Trophoblast cell (in vitro differentiated cells and primary cell): Measurements from ENCODE around the gene CDYL.

Experiments used
- DNase-seq, 2 donors: peaks; one replicate each; pipeline ENCODE4 v3.0.0-alpha.2; 2016
- H2AFZ ChIP-seq: 2 replicates; pipeline ENCODE4 v1.6.1; 2013; ENCODE audit warnings: low read length, moderate library complexity, mild to moderate bottlenecking; ENCODE audit not compliant: insufficient read depth, poor library complexity
- H2AK5ac ChIP-seq: 2 replicates; pipeline ENCODE4 v1.6.1; 2013; ENCODE audit warnings: mild to moderate bottlenecking, low read length
- H2BK120ac ChIP-seq: 2 replicates; pipeline ENCODE4 v1.6.1; 2013; ENCODE audit warnings: low read length, mild to moderate bottlenecking, moderate library complexity; ENCODE audit not compliant: insufficient read depth, poor library complexity
- H2BK12ac ChIP-seq: 2 replicates; pipeline ENCODE4 v1.6.1; 2013; ENCODE audit warnings: mild to moderate bottlenecking, low read length, moderate library complexity
- H2BK5ac ChIP-seq: 2 replicates; pipeline ENCODE4 v1.6.1; 2013; ENCODE audit warnings: low read length, low read depth, moderate library complexity, mild to moderate bottlenecking; ENCODE audit not compliant: poor library complexity
- H3K14ac ChIP-seq: 2 replicates; pipeline ENCODE4 v1.6.1; 2013; ENCODE audit warnings: mild to moderate bottlenecking, low read length
- H3K18ac ChIP-seq: 2 replicates; pipeline ENCODE4 v1.6.1; 2013; ENCODE audit warnings: mild to moderate bottlenecking, low read length
- H3K23ac ChIP-seq: 2 replicates; pipeline ENCODE4 v1.6.1; 2013; ENCODE audit warnings: low read length
- H3K27ac ChIP-seq: 2 replicates; pipeline ENCODE4 v1.5.1; 2013; ENCODE audit warnings: low read depth, mild to moderate bottlenecking, inconsistent platforms, low read length, moderate library complexity
- H3K27me3 ChIP-seq: 2 replicates; pipeline ENCODE4 v1.6.1; 2013; ENCODE audit warnings: inconsistent platforms, mild to moderate bottlenecking, low read length, moderate library complexity; ENCODE audit not compliant: insufficient read depth
- H3K36me3 ChIP-seq, 2 experiments: 1 replicate in 1 of 2; 2 replicates in 1 of 2; pipeline ENCODE4 v1.6.1; 2013; ENCODE audit warnings: low read length in 2 of 2, mild to moderate bottlenecking in 2 of 2, moderate library complexity in 1 of 2; ENCODE audit not compliant: insufficient read depth in 2 of 2, control insufficient read depth in 1 of 2
- H3K4ac ChIP-seq: 2 replicates; pipeline ENCODE4 v1.6.1; 2013; ENCODE audit warnings: low read depth, mild to moderate bottlenecking, low read length, moderate library complexity
- H3K4me1 ChIP-seq, 2 experiments: 1 replicate in 1 of 2; 2 replicates in 1 of 2; pipeline ENCODE4 v1.6.1; 2013; ENCODE audit warnings: low read length in 2 of 2, mild to moderate bottlenecking in 2 of 2, moderate library complexity in 1 of 2; ENCODE audit not compliant: insufficient read depth in 2 of 2, control insufficient read depth in 1 of 2
- H3K4me2 ChIP-seq: 2 replicates; pipeline ENCODE4 v1.6.1; 2013; ENCODE audit warnings: inconsistent platforms, mild to moderate bottlenecking, low read length, moderate library complexity
- H3K4me3 ChIP-seq: 2 replicates; pipeline ENCODE4 v1.5.1; 2013; ENCODE audit warnings: mild to moderate bottlenecking, low read depth, low read length, inconsistent platforms
- H3K79me1 ChIP-seq: one replicate; pipeline ENCODE4 v1.6.1; 2013; ENCODE audit warnings: low read length
- H3K79me2 ChIP-seq: 2 replicates; pipeline ENCODE4 v1.6.1; 2013; ENCODE audit warnings: low read length, mild to moderate bottlenecking; ENCODE audit not compliant: control insufficient read depth, insufficient read depth, poor library complexity
- H3K9ac ChIP-seq: 2 replicates; pipeline ENCODE4 v1.6.1; 2013; ENCODE audit warnings: mild to moderate bottlenecking, low read length
- H3K9me3 ChIP-seq: 2 replicates; pipeline ENCODE4 v1.6.1; 2013; ENCODE audit warnings: low read depth, mild to moderate bottlenecking, control low read depth, inconsistent platforms, low read length; ENCODE audit not compliant: insufficient read depth
- H4K12ac ChIP-seq: 2 replicates; pipeline ENCODE4 v1.6.1; 2013; ENCODE audit warnings: low read depth, mild to moderate bottlenecking, low read length, moderate library complexity
- H4K8ac ChIP-seq: 2 replicates; pipeline ENCODE4 v1.6.1; 2013; ENCODE audit warnings: low read depth, mild to moderate bottlenecking, low read length, moderate library complexity
- H4K91ac ChIP-seq: one replicate; pipeline ENCODE4 v1.6.1; 2013; ENCODE audit warnings: low read depth, mild to moderate bottlenecking, low read length, moderate library complexity
- WGBS: extraction: QIAGEN DNeasy Blood & Tissue Kit; methylation state at CpG from one replicate; pipeline ENCODE4 v1.1.7; 2013; ENCODE audit warnings: missing lambda C conversion rate; ENCODE audit not compliant: insufficient read length, insufficient coverage; ENCODE audit errors: extremely low coverage; 5-methylcytosine and 5-hydroxymethylcytosine counted together

CDYL gene

GRCh38 chr6:4728436-4728769 is 47.8 kb upstream of the CDYL start:
- no peak overlapping the region for H2AK5ac ChIP-seq
- no peak overlapping the region for H4K91ac ChIP-seq
- no peak overlapping the region for H3K27ac ChIP-seq
- no peak overlapping the region for H3K23ac ChIP-seq
- H3K4me1 ChIP-seq, result peaks cover 10 to 13% of the 10 kb centered on the region in 2 experiments
- no peak overlapping the region for H3K18ac ChIP-seq
- H3K14ac ChIP-seq, result no peak overlapping the region
- no peak overlapping the region for H4K8ac ChIP-seq
- H3K9ac ChIP-seq, result no peak overlapping the region
- no CpG with 5 or more reads among the region's 4 CpGs for WGBS
- peaks cover 1% of the 10 kb centered on the region for H3K9me3 ChIP-seq
- no peak overlapping the region for H3K4me3 ChIP-seq
- H2BK5ac ChIP-seq, result no peak overlapping the region
- H3K4me2 ChIP-seq, result no peak overlapping the region
- H3K79me2 ChIP-seq, result no peaks in the 10 kb centered on the region
- H4K12ac ChIP-seq, result no peak overlapping the region
- no peak overlapping the region for H2BK120ac ChIP-seq
- H2BK12ac ChIP-seq, result no peak overlapping the region
- no peaks in the 10 kb centered on the region for H3K36me3 ChIP-seq
- peaks cover 2% of the 10 kb centered on the region for H3K79me1 ChIP-seq
- no peak for DNase-seq
- no peaks in the 10 kb centered on the region for H3K27me3 ChIP-seq
- no peak overlapping the region for H3K4ac ChIP-seq
- no peak overlapping the region for H2AFZ ChIP-seq

GRCh38 chr6:4728926-4729325 is 47.3 kb upstream of the CDYL start:
- no peak overlapping the region for H2AFZ ChIP-seq
- no peaks in the 10 kb centered on the region for H3K36me3 ChIP-seq
- H3K14ac ChIP-seq, result peak overlapping the region; percentile 2
- no peak overlapping the region for H3K4me3 ChIP-seq
- no peaks in the 10 kb centered on the region for H3K79me2 ChIP-seq
- H4K91ac ChIP-seq, result no peak overlapping the region
- no peak for DNase-seq
- no peak overlapping the region for H2BK120ac ChIP-seq
- H3K23ac ChIP-seq, result no peak overlapping the region
- no CpG with 5 or more reads among the region's 2 CpGs for WGBS
- no peak overlapping the region for H2BK5ac ChIP-seq
- peaks cover 1% of the 10 kb centered on the region for H3K9me3 ChIP-seq
- no peak overlapping the region for H3K4me2 ChIP-seq
- H3K79me1 ChIP-seq, result peaks cover 6% of the 10 kb centered on the region
- H3K4ac ChIP-seq, result no peak overlapping the region
- no peak overlapping the region for H3K18ac ChIP-seq
- H3K27ac ChIP-seq, result no peak overlapping the region
- no peak overlapping the region for H4K8ac ChIP-seq
- H3K4me1 ChIP-seq, result peaks cover 9 to 12% of the 10 kb centered on the region in 2 experiments
- no peak overlapping the region for H2BK12ac ChIP-seq
- no peak overlapping the region for H3K9ac ChIP-seq
- H3K27me3 ChIP-seq, result no peaks in the 10 kb centered on the region
- no peak overlapping the region for H4K12ac ChIP-seq
- no peak overlapping the region for H2AK5ac ChIP-seq

- no CpG with 5 or more reads among the region's 3 CpGs for WGBS
- Histone ChIP-seq H3K36me3 (no peaks in the 10 kb centered on the region), H4K8ac (no peak overlapping the region), H2AFZ (no peak overlapping the region), H3K4ac (no peak overlapping the region), H3K9ac (no peak overlapping the region), H2BK12ac (peak overlapping the region; percentile 62), H2BK5ac (no peak overlapping the region), H2BK120ac (no peak overlapping the region), H3K4me1 (peaks cover 21 to 22% of the 10 kb centered on the region in 2 experiments), H3K27ac (peak overlapping the region; percentile 93), H3K9me3 (no peaks in the 10 kb centered on the region), H3K4me3 (no peak overlapping the region), H4K91ac (peak overlapping the region; percentile 81), H2AK5ac (no peak overlapping the region), H3K18ac (no peak overlapping the region), H3K79me2 (peaks cover 2% of the 10 kb centered on the region), H4K12ac (no peak overlapping the region), H3K14ac (no peak overlapping the region), H3K27me3 (no peaks in the 10 kb centered on the region), H3K4me2 (no peak overlapping the region), H3K23ac (no peak overlapping the region), H3K79me1 (peaks cover 19% of the 10 kb centered on the region)
- peak in 1 of 2 donors; percentile 25 for DNase-seq
Observed at GRCh38 chr6:4731996-4732395, 44.2 kb upstream of the CDYL start.

- DNase-seq, result peak; percentile 98
Observed at GRCh38 chr6:4732691-4733315, 43.4 kb upstream of the CDYL start.

More at GRCh38 chr6:4732691-4733315, 43.4 kb upstream of the CDYL start:
- H3K4me2 ChIP-seq, result peak overlapping the region; percentile 38
- peak overlapping the region; percentile 79 for H2BK12ac ChIP-seq
- H3K79me2 ChIP-seq, result peaks cover 2% of the 10 kb centered on the region
- H4K12ac ChIP-seq, result no peak overlapping the region
- no peak overlapping the region for H3K18ac ChIP-seq
- peak overlapping the region; percentile 77 for H4K8ac ChIP-seq
- H2AFZ ChIP-seq, result peak overlapping the region; percentile 77
- no peak overlapping the region for H3K14ac ChIP-seq
- peak overlapping the region; percentile 81 for H4K91ac ChIP-seq
- H2AK5ac ChIP-seq, result no peak overlapping the region
- H3K23ac ChIP-seq, result no peak overlapping the region
- no peaks in the 10 kb centered on the region for H3K9me3 ChIP-seq
- H3K36me3 ChIP-seq, result no peaks in the 10 kb centered on the region
- H2BK120ac ChIP-seq, result peak overlapping the region; percentile 61
- peaks cover 17% of the 10 kb centered on the region in 2 experiments for H3K4me1 ChIP-seq
- no peak overlapping the region for H3K9ac ChIP-seq
- peak overlapping the region; percentile 93 for H3K27ac ChIP-seq
- H3K4ac ChIP-seq, result no peak overlapping the region
- H2BK5ac ChIP-seq, result peak overlapping the region; percentile 77
- no peak overlapping the region for H3K4me3 ChIP-seq
- no CpG with 5 or more reads among the region's 10 CpGs for WGBS
- H3K27me3 ChIP-seq, result no peaks in the 10 kb centered on the region
- peaks cover 19% of the 10 kb centered on the region for H3K79me1 ChIP-seq
